ENCODE measurements around the gene MAGEF1.

The MAGEF1 gene

DNA sequence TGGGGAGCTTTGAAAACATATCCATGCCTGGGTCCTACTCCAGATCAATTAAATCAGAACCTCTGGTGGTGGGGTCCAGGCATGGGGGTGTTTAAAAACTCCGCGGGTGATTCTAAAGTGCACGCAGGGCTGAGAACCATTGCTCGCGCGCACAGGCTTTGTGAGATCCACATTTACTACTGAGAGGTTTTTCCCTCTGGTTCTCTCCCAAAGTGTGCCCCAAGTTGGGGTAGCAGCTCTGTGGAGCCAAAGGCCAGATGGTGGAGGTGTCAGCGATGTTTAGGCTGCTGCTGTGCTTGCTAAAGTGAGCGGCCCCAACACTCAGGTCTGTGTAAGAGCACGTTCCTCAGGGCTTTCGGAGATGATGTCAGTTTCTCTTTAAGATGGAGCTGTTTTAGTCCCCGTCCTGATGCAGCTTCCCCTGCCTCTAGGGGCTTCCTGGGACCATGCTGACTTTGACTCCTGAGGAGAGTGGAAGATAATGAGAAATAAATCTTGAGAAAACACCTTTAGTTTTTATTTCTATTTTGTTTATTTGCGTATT lies 13.4 kb upstream of the MAGEF1 start:
- no peak for DNase-seq (ENCODE audit: low read depth in 2 of 2)

DNA sequence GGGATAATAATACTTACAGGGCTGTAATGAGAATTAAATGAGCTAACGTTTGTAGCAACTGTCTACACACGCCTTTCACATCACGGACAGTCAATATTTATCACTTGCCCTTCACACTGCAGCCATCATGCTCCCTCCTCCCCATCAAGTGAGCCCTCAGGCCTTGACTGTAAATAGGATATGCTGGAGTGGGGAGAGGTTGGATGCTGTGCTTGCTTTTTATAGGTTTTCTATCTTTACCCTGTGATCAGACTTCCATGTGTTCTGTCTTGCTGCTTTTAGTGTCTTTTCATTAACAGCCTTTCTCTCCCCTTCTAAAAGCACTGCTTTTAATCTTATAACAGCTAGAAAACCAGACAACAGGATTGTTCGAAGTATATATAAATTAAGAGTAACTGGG lies 12.8 kb upstream of the MAGEF1 start:
- no peak for DNase-seq (ENCODE audit: low read depth in 2 of 2)

DNA sequence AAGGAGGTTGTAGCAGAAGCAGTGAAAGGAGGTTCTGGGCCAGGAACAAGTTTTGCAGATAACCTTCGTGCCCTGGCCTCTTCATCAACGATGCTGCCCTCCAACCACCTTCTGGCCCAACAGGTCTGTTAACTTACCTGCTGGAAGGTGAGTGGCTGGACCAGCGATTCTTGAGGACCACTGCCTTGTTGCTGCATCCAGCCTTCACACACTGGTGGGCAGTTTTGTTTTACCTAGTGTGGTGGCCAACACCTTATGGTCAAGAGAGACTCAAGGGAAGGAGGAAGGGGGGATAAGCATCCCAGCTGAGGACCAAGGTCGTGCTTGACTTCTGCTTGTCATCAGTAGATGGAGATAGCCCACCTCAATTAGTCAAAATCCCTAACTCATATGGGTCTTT lies 7.8 kb upstream of the MAGEF1 start:
- no peak for DNase-seq (ENCODE audit: low read depth in 2 of 2)

DNA sequence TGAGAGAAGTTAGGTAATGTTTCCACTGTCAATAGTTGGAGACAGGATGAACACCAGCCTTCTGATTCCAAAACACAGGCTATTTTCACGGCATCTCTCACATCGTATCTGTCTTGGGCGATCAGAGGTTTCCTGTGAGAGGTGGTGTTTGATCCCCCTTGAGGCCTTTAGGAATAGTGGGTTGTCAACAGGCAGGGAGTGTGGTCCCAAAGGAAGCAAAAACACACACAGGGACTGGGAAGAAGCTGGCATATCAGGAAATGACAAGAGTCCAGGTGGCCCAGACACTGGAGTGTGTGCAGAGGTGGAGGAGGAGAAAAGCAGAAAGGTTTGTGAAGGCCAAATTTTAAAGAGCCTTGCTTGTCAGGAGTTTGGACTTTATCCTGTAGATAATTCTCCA lies 6.6 kb upstream of the MAGEF1 start:
- DNase-seq (ENCODE audit: low read depth in 2 of 2): no peak

DNA sequence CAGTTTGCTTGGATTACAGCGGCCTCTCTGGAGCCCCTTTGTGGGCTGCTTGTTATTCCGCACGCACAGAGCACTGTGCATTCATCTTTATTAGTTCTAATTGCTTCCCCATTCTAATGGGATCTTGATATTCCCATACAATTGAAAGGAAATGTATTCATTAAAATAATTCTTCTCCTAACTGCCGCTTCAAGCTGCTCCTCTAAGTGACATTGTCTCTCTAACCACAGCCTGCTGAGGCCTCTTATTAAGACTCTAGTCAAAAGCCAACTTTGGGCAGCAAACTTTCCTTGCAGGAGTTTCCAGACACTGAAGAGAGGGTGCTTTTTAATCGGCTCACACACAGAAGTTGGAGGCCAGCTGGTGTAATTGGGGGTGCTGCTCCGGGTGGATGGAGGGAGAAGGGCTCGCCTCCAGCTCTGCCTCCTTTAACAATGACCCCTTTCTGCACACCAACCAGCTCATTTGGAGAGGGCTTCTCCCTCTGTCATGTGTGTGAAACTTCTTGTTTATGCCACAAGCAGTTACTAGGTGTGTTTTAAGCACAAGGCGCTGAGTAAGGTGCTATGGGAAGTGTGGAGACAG lies 5.6 kb upstream of the MAGEF1 start:
- DNase-seq (ENCODE audit: low read depth in 2 of 2): no peak

DNA sequence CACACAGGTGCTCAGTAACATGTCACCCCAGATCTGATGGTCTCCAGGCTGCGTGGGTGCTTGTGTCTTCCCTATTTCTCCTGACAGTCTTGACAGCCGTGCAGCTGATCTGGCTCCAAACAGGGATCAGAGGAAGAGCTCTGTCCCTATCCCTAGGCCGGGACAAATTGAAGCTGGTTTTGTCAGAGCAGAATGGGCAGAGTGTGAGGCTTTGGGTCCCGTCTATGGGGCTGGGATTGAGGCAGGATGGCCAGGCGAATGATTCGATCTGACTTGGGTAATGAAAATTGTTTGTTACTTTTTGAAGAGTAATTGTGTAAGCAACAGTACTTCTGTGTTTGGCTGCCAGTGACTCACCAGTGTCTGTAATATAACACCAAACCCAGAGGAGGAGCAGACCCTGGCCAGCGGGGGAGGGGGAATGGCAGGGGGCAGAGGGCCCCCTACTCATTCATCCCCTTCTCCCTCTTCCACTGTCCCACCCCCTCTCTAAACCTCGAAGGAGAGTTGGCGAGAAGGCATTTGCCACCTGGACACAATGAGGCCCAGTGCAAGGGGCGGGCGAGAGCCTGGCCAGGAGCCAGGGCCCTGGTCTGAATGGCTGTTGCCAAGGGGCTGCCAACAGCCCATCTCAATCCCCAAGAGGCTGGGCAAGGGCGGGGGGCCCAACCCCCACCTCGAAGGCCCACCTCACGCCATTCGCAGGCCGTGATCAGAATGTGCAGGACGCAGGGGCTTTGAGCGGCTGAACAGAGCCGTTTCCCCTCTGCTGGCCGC lies 4.9 kb upstream of the MAGEF1 start:
- DNase-seq (ENCODE audit: low read depth in 2 of 2): no peak

DNA sequence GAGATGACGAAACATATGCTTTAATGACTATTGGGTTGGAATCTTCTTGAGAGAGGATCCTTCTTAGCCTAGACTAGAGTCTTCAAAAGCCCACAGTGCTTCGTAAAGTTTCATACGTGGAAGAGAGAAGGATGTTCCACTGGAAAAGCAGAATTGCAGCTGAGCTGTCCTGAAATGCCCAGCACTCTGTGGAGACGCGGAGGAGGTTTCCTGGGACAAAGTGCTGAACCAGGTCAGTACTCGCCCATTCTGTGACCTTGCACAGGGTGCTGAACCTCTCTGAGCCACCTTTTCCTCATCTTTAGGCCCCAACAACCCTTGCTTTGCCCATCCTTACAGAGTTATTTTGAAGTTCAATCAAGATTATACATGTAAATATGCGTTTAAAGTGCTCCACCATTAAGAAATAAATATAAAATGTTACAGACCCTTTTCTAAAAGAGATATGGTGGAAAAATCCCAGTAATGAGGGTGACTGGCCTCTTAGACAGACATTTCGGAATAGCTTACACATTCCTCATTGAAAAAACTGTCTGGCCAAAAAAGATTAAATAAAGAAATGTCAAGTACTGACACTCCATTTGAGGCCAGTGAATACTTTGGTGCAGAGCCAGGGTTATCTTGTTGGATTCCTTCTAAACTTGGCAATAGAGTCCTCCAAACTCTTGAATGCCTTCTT lies 4.2 kb upstream of the MAGEF1 start:
- no peak for DNase-seq (ENCODE audit: low read depth in 2 of 2)

DNA sequence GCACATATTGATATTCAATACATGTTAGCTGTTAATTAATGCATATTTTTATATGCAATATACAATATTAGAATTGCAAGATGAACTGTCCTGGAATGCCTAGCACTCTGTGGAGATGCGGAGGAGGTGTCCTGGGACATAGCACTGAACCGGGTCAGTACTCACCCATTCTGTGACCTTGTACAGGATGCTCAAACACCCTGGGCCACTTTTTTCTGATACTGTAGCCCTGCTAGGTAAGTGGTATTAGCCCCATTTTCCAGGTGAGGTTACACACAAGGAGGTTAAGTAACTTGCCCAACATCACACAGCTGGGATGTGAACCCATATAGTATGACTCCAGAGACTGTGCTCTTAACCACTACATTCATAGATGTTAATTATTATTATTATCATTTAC lies 1.7 kb upstream of the MAGEF1 start:
- no peak for DNase-seq (ENCODE audit: low read depth in 2 of 2)

DNA sequence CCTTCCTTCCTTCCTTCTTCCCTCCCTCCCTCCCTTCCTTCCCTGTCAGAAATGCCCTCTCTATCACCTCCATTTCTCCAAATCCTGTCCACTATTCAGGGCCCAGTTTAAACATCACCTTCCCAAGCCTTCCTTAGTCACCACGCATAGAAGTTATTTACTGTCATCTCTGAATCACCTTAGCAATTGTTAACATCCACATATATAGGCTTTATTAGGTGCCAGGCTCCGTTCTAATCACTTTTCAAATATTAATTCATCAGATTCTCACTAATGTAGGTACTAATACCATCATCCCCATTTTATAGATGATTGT lies 1.1 kb upstream of the MAGEF1 start:
- DNase-seq (ENCODE audit: low read depth in 2 of 2): no peak

DNA sequence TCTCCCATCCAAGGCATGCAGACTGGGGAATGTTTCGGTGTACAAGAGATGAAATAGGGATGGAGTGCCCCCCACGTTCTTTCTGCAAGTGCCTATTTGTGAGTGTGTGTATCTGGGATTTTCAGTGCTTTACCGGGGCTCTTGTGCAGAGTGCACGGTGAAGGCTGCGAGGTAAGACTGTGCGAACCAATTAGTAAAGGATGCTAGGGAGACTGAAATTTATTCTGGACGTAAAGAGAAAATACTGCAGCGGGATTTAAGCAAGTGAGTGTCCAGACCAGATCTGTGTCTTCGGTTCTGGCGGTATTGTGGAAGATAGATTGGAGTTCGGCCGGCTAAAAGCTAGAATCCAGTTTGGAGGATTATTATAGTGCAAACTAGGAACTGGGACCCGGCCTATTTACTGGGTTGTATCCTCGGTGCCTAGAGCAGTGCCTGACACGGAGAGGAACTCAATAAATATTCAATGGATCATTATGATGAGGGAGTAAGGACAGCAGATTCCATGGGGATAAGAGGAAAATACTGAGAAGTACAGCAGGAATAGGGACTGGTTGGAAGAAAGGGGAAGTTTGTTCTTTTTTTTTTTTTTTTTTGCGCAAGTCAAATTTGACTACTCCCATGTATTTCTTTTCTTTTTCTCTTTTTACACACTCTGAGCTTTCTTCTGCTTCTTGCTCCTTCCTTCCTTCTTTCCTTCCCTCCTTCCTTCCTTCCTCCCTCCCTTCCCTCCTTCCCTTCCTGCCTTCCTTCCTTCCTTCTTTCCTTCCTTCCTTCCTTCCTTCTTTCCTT lies 580 bp upstream of the MAGEF1 start:
- DNase-seq (ENCODE audit: low read depth in 2 of 2): no peak

DNA sequence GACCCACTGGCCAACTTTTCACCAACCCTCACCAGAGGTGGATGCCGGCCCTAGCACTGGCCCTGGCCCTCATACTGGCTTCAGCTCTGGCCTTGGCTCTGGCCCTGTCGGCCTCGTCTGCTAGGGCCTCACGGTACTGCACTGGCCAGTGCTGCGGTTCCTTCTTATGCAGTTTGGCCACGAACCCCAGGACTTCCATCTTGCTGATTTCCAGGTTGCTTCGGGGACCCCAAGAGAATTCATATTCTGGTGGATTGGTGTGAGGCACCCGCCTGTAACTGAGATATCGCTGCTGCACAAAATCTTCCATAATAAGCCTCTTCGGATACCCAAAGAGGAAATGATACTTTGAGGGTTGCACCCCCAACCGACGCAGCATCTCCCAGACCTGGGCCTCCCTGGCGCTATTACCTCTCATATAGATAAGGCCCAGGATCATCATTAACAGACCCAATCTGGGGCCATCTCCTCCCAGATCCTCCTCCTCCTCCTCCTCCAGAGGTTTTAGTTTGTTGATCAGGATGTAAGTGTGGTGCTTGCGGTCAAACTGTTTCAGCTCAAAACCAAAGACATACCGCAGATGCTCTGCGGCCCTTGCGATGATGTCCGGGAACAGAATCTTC lies 883 bp downstream of the MAGEF1 start:
- no peak for DNase-seq (ENCODE audit: low read depth in 2 of 2)

DNA sequence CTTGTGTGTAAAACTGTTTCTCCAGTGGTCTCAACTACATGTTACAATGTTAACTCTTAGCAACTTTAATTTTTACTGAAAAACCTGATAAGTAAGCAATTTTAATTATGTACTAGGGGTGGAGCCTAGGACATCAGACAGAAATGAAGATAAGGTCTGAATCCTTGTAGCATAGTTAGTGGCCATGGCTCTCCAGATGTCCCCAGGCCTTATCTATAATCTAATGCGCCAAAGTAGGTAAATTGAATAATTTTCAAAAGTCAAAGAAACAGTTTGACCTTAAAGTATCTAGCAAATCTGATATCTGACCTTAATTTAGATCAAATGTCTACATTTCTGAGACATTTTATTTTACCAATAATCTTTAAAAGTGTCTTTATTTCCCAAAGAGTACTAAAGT lies 8.2 kb downstream of the MAGEF1 start:
- no peak for DNase-seq (ENCODE audit: low read depth in 2 of 2)

DNA sequence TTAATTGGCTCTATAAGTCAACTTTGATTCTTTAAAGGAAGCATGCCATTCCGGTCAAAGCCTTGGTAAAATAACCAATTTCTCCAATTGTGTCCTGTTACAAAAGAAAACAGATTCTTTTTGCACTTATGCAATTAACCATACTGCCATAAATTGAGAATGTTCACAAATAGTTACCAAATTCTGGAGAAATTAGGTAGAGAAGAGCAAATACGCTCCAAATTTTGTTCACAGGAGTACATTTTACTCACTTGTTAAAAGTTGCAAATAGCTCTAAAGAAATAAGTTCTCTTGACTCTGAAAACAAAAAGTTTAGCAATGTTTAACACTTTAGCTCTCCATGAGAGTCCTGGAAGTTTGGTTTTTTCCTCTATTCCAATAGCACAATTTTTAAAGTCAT lies 11.1 kb downstream of the MAGEF1 start:
- DNase-seq (ENCODE audit: low read depth in 2 of 2): no peak

DNA sequence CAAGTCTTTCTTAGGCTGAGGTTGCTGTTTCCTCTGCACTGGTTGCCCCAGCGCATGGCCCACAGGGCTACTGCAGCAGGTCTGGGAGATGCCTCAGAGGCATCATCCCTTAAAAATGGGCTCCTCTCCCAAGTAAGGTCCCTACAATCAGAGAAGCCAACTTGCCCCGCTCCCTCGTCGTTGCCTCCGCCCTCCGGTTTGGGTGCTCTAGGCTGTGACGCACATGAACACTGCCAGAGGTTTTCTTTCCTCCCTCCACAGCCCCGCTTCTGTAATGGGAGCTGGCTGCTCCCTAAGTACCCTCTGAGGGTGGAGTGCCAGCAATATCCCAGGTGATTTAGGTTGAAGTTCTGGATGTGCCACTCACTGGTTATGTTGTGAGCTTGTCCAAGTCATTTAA lies 14.0 kb downstream of the MAGEF1 start:
- no peak for DNase-seq (ENCODE audit: low read depth in 2 of 2)

DNA sequence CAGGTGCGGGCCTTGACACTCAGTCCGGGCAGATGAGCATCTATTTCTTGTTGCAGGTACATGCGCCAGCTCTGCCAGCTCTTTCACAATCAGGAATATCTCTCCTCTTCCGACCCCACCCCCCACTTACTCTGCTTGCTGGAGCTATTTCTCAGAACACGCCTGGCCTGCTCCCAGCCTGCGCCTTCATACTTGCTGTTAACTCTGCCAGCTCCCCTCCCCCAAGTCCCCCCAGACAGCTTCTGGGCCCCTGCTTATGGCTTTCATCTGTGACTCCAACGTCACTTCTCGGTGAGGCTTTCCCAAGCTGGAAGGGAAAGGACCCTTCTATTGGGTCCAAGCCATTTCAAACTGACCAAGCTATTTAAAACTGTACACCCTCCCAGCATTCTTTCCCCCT lies 15.2 kb downstream of the MAGEF1 start:
- DNase-seq (ENCODE audit: low read depth in 2 of 2): no peak

DNA sequence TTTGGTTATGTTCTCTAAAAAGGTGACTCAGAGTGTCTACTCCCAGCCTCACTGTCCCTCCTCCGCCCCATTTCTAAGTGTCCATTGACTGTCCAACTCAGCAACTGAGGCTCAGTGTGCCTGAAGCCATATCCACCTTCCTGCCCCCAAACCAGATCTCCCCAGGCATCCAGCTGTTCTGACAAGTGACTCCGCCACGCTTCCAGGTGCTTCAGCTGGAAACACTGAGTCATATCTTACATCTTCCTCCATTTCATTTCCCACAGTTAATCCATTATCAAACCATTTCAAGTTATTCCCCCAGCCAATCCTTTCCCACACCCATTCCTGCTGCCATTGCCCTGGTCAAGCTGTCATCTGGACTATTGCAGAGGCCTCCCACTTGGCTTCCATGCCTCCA lies 17.1 kb downstream of the MAGEF1 start:
- DNase-seq (ENCODE audit: low read depth in 2 of 2): no peak

DNA sequence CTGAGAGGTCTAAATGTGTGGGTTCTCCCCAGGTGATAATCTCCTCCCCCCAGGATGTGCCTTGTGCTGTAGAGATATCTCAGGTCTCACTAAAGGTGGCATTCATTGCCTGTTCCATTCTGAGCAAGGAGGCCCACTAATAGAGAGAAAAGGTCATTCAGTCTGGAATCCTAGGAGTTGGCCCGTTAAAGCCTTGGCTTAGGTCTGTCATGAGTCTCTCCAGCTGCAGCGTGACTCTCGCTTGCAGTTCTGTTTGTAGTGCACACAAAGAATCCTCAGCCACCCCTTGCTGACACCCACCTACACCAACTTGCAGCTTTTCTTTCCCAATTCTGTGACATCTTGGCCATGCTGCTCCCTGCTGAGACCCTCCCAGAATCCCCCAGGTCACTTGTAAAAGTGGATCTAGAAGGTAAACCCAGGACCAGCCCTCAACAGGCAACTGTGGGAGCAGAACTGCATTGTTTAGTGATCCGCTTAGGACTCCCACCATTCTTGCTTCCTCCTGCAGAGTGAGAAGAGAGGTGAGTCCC lies 17.7 kb downstream of the MAGEF1 start:
- DNase-seq (ENCODE audit: low read depth in 2 of 2): no peak

DNA sequence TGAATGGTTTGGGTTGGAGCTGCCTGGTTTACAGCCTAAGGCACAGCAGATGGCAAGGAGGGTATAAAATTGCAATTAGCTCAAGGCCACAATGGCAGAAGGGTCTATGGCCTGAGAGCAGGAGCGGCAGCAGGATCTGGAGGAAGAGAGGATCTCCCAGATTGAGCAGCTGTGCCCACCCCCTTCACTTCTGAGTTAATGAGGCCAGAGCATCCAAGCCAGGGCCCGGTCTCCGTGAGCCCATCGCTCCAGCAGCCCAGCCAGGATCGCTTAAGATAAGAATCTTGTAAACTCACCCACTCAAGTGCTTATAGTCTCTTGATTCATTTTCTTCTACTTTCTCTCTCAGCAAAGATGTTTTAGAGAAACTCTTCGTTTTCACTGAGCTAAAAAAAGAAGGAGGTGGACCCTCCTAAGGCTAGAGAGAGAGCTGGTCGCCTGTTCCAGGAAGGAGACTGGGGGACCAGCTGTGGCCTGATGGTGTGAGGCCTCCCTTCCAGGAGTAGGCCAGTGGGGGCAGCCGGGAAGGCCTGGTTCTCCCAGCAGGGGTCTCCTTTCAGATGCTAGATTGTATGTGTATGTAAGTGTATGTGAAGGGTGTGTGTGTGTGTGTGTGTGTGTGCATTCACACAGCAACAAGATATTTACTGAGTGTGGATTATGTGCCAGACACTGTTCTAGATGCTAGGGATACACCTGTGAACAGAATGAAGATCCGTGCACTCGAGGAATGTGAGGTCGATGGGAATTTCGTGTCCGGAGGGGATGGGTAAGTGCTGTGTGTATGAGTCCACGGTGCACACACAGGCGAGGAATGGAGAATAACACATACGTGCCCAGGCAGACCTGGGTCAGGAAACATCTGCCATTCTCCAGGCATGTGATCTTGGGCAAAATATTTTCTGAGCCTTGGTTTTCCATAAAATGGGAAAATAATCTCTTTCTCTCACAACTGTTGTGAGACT lies 18.6 kb downstream of the MAGEF1 start:
- DNase-seq (ENCODE audit: low read depth in 2 of 2): no peak

DNA sequence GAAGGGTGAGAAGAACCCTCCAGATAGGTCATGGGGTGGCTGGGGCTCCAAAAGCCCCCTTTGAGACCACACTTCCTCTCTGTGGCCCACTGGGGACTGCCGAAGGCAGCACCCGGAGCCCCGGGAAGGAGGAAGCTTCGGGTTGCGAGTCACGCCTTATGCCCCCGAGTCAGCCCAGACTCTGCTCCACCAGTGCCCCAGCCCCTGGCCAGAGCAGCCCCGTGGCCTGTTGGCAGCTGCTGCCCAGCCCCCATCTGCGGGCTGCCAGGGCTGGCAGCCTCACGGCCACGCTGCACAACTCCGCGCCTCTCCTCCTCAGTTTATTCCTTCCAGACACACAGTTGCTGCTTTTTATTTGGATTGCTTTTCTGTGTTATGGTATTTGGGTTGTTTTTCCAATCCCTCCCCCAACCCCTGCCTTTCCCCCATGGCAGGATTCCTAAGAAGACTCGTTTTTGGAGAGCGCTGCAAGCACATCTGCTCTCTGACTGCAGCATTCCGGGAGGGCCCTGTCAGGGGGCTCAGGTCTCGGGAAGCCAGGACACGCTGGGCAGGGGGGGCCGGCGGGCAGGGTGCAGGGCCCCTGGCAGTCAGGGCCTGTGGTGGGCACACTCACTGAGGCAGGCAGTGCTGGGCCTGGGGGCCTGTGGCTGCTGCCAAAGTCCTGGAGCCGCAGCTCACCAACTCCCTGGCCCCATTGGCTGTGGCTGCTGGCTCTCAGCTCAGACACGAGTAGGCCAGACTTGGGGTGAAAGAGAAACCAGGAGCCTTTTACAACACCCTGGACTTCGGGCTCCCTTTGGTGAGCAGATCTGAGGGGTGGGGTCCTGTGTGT lies 20.2 kb downstream of the MAGEF1 start:
- DNase-seq (ENCODE audit: low read depth in 2 of 2): no peak

Measured in stimulated activated CD8-positive, alpha-beta memory T cell treated with anti-CD3 and anti-CD28 coated beads, Interleukin-15, amount 100 ng/mL, for 4 hours (primary cell).